ES-I3 (cell line): ENCODE measurements around the gene EFCAB8.

Experiments
- H3K36me3 ChIP-seq: 2 replicates; pipeline ENCODE4 v1.6.1; 2013; ENCODE audit warnings: mild to moderate bottlenecking, low read length, control low read depth, moderate library complexity; ENCODE audit not compliant: insufficient read depth
- H3K4me1 ChIP-seq: 2 replicates; pipeline ENCODE4 v1.6.1; 2013; ENCODE audit warnings: mild to moderate bottlenecking, control low read depth, low read length; ENCODE audit not compliant: insufficient read depth
- H3K9ac ChIP-seq: 2 replicates; pipeline ENCODE4 v1.6.1; 2013; ENCODE audit warnings: low read depth, mild to moderate bottlenecking, low read length, moderate library complexity
- H3K9me3 ChIP-seq: 2 replicates; pipeline ENCODE4 v1.6.1; 2013; ENCODE audit warnings: mild to moderate bottlenecking, low read length, moderate library complexity; ENCODE audit not compliant: control insufficient read depth, insufficient read depth

Gene EFCAB8

DNA sequence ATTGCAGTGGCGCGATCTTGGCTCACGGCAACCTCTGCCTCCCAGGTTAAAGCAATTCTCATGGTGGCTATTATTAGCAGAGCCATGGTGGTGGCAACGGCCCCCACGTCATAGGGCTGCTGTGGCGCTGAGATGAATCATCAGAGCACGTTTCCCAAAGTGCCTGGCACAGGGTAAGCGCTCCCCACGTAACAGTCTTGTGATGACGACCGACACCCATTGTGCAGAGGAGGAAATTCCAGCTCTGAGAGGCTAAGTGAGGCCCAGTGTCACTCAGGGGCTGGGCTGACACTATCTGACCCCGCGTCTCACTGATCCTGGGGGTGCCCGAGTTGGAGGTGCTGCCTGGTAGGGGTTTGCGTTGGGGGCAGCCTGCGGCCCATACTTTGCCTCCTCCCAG lies 129.3 kb downstream of the EFCAB8 start:
- H3K4me1 ChIP-seq, result no peaks in the 10 kb centered on the region; the same call in 1 of the 2 replicates
- no peaks in the 10 kb centered on the region for H3K36me3 ChIP-seq
- H3K9ac ChIP-seq, result no peak overlapping the region
- H3K9me3 ChIP-seq, result no peaks in the 10 kb centered on the region

DNA sequence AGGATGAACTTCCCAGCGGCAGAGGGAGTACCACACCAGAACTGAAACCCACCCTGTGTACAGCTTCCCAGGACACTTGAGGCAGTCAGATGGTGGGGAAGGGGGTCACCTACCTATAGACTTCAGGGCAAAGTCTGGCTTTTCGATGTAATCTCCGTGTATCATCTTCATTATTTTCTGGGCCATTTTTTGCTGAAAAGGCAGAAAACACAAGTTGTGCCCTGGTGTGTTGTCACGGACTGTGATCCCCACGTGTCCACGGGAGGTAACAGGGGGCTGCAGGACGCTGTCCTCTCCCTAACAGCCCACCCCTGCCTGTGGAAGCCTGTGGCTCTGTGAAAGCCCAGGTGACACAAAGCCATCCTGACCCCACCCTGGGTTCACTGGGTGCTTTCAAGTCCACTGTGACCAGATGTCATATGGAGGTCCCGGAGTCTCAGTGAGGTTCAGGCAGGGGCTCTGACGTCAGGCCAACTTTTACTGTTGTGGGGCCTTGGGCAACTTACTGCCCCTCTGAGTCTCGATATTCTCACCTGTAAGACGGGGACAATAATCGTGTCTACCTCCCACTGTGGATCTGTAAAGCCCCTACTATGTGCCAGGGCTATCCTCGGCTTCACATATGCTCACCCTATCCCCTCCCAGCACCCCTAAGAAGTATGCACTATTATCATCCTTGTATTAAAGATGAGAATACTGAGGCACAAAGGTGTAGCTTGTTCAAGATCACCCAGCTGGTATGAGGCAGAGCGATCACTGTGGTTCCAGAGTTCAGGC lies 131.0 kb downstream of the EFCAB8 start:
- Histone ChIP-seq H3K9me3 (no peaks in the 10 kb centered on the region), H3K9ac (no peak overlapping the region), H3K36me3 (no peaks in the 10 kb centered on the region), H3K4me1 (no peaks in the 10 kb centered on the region; the same call in 1 of the 2 replicates)

DNA sequence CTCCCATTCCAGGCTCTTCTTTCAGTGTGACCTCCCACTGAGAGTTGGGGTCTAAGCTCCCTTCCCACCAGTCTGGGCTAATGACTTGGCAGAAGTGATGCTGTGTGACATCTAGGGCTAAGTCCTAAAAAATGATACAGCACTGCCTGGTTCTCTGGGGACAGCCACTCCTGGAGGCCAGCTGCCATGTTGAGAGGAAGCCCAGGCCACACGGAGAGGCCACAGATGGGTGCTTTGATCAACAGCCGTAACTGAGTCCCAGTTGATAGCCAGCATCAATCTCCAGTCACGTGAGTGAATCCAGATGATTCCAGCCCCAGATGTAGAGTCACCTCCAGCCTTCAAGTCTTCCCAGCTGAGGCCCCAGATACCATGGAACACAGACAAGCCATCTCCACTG lies 131.7 kb downstream of the EFCAB8 start:
- Histone ChIP-seq H3K4me1 (no peaks in the 10 kb centered on the region; the same call in 1 of the 2 replicates), H3K36me3 (no peaks in the 10 kb centered on the region), H3K9ac (no peak overlapping the region), H3K9me3 (no peaks in the 10 kb centered on the region)

DNA sequence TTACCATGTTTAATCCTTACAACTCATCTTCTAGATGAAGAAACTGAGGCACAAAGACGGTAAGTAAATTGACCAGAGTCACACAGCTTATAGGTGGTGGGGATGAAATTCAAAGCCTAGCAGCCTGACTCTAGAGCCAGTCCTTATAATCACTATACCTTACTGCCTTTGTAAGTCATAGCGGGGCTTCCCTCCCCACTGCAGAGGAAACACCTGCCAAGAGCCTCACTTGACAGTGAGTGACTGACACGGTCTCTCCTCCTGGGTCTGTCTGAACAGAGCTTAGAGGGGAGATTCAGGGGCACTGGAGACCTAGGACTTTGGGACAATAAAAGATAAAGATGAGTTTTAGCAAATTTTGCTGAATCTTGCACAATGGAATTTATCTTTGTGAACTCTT lies 132.7 kb downstream of the EFCAB8 start:
- Histone ChIP-seq H3K9ac (no peak overlapping the region), H3K4me1 (no peaks in the 10 kb centered on the region), H3K36me3 (no peaks in the 10 kb centered on the region), H3K9me3 (no peaks in the 10 kb centered on the region)

DNA sequence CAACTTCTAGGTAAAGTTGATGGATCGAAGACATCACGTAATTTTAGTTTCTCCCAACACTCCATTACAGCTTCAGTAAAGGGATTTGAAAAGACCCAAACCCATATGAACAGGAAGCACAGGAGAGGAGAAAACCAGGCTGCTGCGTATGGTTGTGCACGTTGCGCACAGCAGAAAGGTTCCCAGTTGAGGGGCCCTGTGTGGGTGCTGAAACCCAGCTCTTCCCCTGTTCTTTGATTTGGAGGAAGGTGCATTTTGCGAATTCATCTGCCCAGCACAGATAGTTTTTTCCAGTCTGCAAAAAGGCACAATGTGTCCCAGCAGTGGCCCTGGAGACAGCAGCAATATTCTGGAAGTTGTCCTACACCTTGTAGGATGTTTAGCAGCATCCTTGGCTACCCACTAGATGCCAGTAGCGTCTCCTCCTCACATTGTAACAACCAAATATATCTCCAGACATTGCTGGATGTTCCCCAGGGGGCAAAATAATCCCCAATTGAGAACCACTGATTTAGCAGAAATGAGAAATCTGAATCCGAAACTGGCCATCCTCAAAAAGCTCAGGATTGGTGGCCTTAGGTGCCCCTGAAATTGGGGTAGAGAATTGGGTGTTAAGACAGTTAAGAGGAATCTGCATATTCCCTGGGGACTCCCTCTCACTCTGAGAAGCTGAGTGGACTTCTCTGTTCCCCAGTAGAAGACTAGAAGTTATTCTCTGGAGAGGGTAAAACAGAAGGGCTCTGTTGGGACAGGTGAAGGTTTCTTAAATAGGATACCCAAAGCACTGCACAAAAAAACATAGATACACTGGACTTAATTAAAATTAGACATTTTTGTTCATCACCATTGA lies 133.3 kb downstream of the EFCAB8 start:
- no peaks in the 10 kb centered on the region for H3K4me1 ChIP-seq

DNA sequence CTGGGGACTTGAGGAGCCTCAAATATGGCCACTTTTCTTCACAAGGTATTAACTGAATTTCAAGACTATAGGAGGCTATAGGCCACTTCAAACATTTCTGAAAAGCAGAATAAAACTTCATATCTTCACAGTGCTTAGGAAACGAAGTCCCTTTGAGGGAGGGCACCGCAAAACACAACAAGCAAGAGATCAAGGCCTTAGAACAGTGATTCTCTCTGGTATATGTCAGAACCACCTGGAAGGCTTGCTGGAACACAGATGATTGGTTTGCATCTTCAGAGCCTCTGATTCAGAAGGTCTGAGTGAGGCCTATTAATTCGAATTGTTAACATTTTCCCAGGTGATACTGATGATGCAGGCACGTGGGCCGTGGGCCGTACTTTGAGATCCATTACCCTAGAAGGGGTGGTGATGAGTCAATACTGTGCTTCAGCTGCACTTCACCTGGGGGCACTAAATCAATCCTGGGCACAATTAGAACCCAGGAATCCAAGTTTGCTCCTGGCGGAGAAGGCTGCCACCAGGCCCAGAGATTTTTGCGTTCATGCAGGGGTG lies 134.8 kb downstream of the EFCAB8 start:
- Histone ChIP-seq H3K4me1 (no peaks in the 10 kb centered on the region), H3K9ac (no peak overlapping the region), H3K9me3 (no peaks in the 10 kb centered on the region), H3K36me3 (no peaks in the 10 kb centered on the region)

More for the DNA sequence above, 133.3 kb downstream of the EFCAB8 start:
- H3K36me3 ChIP-seq, result no peaks in the 10 kb centered on the region
- H3K9ac ChIP-seq, result no peak overlapping the region
- no peaks in the 10 kb centered on the region for H3K9me3 ChIP-seq

DNA sequence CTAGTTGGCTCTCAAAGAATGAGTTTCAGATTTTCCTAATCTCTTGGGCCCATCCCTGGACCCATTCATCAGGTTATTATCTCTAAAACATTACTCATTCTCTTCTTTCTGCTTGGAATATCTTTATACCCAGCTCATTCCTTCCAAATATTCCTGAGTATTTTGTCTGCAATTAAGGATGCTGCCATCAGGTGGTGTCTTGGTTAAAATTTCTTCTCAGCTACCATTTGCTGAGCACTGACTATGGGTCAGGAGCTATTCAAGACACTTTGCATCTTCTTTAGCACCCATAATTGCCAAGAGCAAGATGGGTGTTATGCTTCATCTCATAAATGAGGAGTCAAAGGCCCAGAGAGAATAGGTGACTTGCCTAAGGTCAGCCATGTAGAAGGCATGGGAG lies 137.1 kb downstream of the EFCAB8 start:
- H3K9ac ChIP-seq, result no peak overlapping the region
- no peaks in the 10 kb centered on the region for H3K36me3 ChIP-seq
- no peaks in the 10 kb centered on the region for H3K9me3 ChIP-seq

DNA sequence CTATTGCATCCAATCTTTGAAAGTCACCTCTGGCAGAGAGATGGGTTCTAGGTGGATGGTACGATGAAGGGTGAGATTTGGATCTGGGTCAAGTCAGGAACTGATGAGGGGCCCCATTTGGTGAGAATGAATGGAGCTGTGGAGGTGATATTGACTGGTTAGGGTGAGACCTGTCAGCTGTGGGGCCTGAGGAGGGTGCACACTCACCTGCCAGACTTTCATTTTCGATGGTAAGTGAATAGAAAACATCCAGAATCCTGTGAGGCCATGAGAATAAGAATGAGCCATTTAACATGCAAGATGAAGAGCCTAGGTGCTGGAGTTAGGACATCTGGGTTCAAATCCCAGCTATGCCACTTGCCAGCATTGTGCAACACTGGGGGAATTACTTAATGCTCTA lies 138.7 kb downstream of the EFCAB8 start:
- H3K36me3 ChIP-seq, result no peaks in the 10 kb centered on the region
- H3K9me3 ChIP-seq, result no peaks in the 10 kb centered on the region
- no peaks in the 10 kb centered on the region; the same call in 1 of the 2 replicates for H3K4me1 ChIP-seq
- H3K9ac ChIP-seq, result no peak overlapping the region

More for the DNA sequence above, 137.1 kb downstream of the EFCAB8 start:
- no peaks in the 10 kb centered on the region for H3K4me1 ChIP-seq

DNA sequence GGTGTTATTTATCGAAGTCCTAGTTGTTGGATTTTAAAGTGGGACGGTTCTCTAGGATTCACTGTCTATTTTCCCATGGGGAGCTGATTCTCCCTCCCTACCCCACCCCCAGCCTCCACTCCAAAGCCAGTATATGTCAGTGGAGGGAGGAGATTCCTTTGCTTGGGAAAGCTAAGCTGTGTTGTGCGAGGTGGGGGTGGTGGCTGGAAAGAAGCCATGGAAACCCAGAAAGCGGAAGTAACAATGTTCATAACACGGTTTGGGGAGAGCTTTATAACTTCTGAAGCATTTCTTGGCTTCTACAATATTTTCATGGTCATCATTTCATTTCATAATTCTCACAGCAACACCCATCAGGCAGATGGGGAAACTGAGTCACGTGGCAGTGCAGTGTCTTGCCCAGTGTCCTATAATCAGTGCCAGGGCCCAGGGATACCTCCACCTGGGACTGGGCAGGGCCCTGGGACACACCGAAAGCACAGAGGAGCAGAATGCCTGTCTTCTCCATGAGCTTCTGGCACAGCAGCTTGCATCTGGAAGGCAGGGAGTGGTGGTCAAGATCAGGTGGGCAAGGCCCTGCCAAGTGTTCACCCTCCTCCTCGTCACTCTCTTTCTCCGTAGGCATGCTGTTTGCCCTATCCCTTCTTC lies 141.0 kb downstream of the EFCAB8 start:
- no peaks in the 10 kb centered on the region; the same call in 1 of the 2 replicates for H3K4me1 ChIP-seq
- no peaks in the 10 kb centered on the region for H3K36me3 ChIP-seq
- no peak overlapping the region for H3K9ac ChIP-seq
- no peaks in the 10 kb centered on the region for H3K9me3 ChIP-seq

DNA sequence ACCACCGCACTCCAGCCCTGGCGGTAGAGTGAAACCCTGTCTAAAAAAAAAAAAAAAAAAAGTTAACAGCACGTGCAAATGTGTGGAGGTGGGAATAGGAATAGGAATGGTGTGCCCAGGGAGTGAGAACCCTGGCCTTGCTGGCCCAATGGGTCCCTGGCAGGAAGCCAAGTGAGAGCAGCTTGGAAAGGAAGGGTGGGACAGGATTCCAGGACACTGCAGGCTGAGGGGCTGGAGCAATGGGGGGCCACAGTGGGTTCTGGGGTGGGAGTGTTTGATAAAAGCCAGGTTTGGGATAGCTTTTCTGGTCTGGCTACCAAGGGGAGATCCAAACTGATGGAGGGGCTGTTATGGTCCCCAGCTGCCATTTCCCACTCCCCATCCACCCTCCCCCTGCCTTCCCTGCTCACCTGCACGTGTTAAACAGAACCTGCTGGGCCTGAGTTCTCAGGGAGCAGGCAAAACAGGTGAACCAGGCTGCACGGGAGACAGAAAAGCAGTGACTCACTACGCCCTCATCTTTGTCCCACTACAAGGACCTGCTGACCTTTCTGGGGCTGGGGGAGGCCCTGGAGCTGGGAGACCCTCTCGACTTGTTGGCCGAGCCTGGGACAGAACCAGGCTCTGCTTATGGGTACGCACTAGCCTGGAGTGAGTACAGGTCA lies 142.2 kb downstream of the EFCAB8 start:
- no peaks in the 10 kb centered on the region; the same call in 1 of the 2 replicates for H3K4me1 ChIP-seq
- no peak overlapping the region for H3K9ac ChIP-seq
- no peaks in the 10 kb centered on the region for H3K36me3 ChIP-seq
- peaks cover 5% of the 10 kb centered on the region; the same call in 1 of the 2 replicates for H3K9me3 ChIP-seq

DNA sequence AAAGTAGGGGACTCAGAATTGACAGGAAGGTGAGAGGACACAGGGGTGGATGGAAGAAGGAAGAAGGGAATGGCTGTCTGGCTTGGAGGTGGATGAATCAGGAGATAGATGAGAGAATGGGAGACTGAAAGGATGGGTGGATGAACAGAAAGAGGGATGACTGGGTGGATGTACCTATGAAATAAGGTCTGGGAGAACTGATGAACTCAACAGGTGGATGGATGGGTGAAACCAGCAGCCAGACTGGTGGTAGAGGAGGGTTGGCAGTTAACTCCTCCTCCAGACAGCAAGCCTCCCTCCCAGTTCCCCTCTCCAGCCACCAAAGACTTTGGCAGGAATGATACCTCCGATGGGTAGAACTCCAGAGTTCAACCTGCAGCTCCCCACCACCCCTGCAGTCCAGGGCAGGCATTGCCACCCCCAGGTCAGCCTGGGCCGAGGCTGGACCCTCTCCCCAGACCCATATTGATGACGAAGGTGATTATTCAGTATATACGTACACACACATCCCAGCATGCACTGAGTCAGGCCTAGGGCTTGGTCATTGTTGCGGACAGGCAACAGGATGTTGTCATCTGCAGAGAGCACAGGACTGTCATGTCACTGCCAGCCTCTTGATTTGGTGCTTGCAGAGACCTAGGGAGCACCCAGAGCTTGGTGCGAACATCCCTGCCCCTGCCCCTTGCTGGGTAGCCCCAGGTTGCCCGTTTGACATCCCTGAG lies 143.5 kb downstream of the EFCAB8 start:
- no peaks in the 10 kb centered on the region for H3K36me3 ChIP-seq
- H3K9me3 ChIP-seq, result peaks cover 5% of the 10 kb centered on the region; the same call in 1 of the 2 replicates
- H3K4me1 ChIP-seq, result no peaks in the 10 kb centered on the region; the same call in 1 of the 2 replicates
- no peak overlapping the region for H3K9ac ChIP-seq

DNA sequence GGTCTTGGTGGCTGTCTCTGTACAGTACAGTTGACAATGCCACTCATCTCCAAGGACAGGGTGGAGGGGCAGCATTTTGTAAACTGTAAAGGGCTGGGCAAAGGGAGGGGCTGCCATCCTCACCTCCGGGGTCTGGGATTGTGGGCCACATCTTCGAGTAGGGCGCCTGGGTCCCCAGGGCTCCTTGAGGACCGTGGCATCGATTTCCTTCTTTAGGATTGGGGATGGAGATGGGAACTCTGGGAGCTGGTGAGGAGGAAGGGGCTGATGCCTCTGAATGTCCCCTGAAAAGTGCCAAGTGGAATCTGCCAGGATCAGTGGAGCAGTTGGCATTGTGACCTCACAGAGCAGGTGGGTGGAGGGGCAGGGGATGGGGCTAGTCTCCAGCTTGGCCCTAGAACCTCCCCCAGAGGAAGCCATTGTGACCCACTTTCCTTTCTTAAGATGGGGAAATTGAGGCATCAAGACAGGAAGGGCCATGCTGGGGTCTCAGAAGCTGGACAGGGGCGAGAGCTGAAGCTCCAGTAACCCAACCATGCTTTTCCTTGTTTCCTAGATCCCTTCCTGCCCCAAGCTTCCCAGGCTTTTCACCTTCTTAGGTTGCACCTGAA lies 145.5 kb downstream of the EFCAB8 start, which contains the start of gene SUN5:
Gene SUN5 (minus strand): TSS at position 293 of the 611 bp plus-strand sequence. CDS start 93 bp downstream, at position 200.
- Histone ChIP-seq H3K36me3 (no peaks in the 10 kb centered on the region), H3K4me1 (no peaks in the 10 kb centered on the region; the same call in 1 of the 2 replicates), H3K9ac (no peak within 1 kb of the TSS), H3K9me3 (peaks cover 5% of the 10 kb centered on the region; the same call in 1 of the 2 replicates)

DNA sequence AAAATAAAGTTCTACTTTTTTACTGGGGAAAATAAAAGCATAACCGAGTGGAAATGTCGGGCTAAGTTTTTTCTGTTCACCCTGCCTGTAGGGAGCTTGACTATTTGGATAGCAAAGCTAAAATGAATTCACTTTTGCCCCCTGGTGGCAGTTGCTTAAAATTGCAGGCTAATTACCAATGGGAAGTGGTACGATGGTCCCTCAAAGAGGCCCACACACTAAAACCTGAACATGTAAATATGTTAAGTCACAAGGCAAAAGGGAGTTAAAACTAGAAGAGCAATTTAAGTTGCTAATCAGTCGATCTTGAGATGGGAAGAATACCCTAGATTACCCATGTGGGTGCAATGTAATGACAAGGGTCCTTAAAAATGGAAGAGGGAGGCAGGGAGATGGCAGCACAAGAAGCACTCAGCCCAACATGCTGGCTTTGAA lies 146.4 kb downstream of the EFCAB8 start:
- no peaks in the 10 kb centered on the region for H3K36me3 ChIP-seq
- H3K9me3 ChIP-seq, result peaks cover 5% of the 10 kb centered on the region; the same call in 1 of the 2 replicates
- H3K4me1 ChIP-seq, result no peaks in the 10 kb centered on the region; the same call in 1 of the 2 replicates
- H3K9ac ChIP-seq, result no peak overlapping the region
